COLO668 (cell line): Measurements from ENCODE around the gene E2F8.

Source experiments
- DNase-seq: peaks from one replicate; lab custom pipeline; 2025; ENCODE audit not compliant: unreplicated experiment; lab: John Stamatoyannopoulos, UW

The E2F8 gene

GRCh38 chr11:19187114-19187832, 53.5 kb downstream of the E2F8 start:
- DNase-seq, result no peak

- no peak for DNase-seq
These were observed 55.2 kb downstream of the E2F8 start for GRCh38 chr11:19185516-19186052.

GRCh38 chr11:19185036-19185435, 55.7 kb downstream of the E2F8 start:
- no peak for DNase-seq

- no peak for DNase-seq
These were observed 57.1 kb downstream of the E2F8 start for GRCh38 chr11:19183646-19184045.

- no peak for DNase-seq
These were observed 59.0 kb downstream of the E2F8 start for GRCh38 chr11:19181531-19182261.

- DNase-seq, result no peak
These were observed 64.0 kb downstream of the E2F8 start for GRCh38 chr11:19176629-19177186.
